Measurements from ENCODE around the gene ZFYVE27.
A peak's percentile ranks its signal among the peaks of the same experiment; 100 is the strongest.

ZFYVE27 gene

GRCh38 chr10:97788552-97789442 lies 51.9 kb downstream of the ZFYVE27 start:
- in situ Hi-C loops (cut with MboI; ENCODE audit: low pct_unique_long_range_greater_than_20kb, low sequenced_read_pairs, unreplicated experiment): no loop called here
- DNase-seq (ENCODE audit: low spot score): no peak
- TF ChIP-seq CTCF (IDR thresholded peaks at IDR 0.05; ENCODE audit: extremely low read depth, insufficient read depth, missing control alignments): no peak

GRCh38 chr10:97789770-97790397 lies 53.0 kb downstream of the ZFYVE27 start:
- no peak for DNase-seq (ENCODE audit: low spot score)
- TF ChIP-seq CTCF (IDR thresholded peaks at IDR 0.05; ENCODE audit: extremely low read depth, insufficient read depth, missing control alignments): no peak
- in situ Hi-C loops (cut with MboI; ENCODE audit: low pct_unique_long_range_greater_than_20kb, low sequenced_read_pairs, unreplicated experiment): loop anchor here (10.0 kb wide), 1 partner anchor 75 kb away; no protein-coding TSS in a partner anchor

DNA sequence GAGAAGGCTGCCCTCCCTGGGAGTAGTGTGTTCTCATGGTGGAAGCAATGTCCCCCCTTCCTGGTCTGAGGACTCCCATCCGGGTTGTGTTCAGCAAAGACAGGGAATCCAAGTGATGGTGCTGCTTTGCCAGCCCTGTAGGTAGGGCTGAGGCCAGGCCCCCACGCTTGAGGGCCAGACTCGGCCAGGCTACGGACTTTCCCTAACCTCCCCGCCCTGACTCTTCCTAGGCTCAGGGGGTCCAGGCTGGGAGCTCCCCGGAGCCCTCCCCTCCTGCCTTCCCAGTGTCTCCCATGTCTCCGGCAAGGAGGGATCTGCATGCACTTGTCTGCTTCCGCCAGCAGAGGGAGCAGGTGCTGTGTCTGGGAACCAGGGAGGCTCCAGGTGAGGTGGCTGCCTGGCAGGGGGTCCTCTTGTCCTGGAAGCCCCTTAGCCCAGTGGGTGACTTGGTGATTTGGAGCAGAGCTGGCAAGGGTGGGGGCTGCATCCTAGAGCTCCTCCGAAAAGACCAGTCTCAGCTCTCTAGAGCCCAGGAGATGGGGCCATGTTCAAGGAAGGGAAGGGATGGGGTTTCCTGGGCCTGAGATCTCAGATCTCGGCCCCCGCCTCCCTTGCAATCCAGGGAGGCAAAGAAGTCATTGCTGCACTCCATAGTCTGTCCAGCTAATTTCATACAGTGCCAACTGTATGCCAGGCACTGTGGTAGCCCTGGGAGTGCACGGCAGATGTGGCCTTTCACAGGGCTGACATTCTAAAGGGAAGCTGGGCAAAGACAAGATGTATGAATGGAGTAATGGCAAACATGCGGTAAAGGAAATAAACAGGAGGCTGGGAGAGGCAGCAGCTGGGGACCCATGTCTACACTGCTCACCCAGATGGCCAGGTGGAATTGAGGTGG lies 55.1 kb downstream of the ZFYVE27 start:
- peak; percentile 82 for DNase-seq (ENCODE audit: low spot score)
- peak; percentile 98 for TF ChIP-seq CTCF (IDR thresholded peaks at IDR 0.05; ENCODE audit: extremely low read depth, insufficient read depth, missing control alignments)
- in situ Hi-C loops (cut with MboI; ENCODE audit: low pct_unique_long_range_greater_than_20kb, low sequenced_read_pairs, unreplicated experiment): loop anchor here (10.0 kb wide), 1 partner anchor 73 kb away; no protein-coding TSS in a partner anchor

DNA sequence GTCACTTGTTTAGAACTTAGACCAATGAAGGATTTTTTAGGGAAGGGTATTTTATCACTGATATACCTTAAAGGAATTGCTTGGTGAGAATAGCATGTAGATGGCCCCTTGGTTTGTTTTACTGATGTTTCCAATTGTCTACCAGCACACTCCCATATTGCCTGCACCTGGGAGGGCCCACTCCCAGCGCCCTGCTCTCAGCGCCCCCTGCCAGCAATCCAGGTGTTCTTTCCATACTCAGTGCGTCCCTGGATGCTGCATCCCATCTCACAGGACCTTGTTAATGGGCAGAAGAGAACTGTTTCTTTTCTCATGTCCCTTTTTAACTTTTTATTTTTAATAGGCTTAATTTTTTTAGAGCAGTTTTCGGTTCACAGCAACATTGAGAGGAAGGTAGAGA lies 59.0 kb downstream of the ZFYVE27 start:
- no peak for TF ChIP-seq CTCF (IDR thresholded peaks at IDR 0.05; ENCODE audit: extremely low read depth, insufficient read depth, missing control alignments)
- no peak for DNase-seq (ENCODE audit: low spot score)
- in situ Hi-C loops (cut with MboI; ENCODE audit: low pct_unique_long_range_greater_than_20kb, low sequenced_read_pairs, unreplicated experiment): loop anchor here (10.0 kb wide), 1 partner anchor 69 kb away; no protein-coding TSS in a partner anchor

GRCh38 chr10:97796651-97797050 lies 59.7 kb downstream of the ZFYVE27 start:
- no peak for TF ChIP-seq CTCF (IDR thresholded peaks at IDR 0.05; ENCODE audit: extremely low read depth, insufficient read depth, missing control alignments)
- DNase-seq (ENCODE audit: low spot score): no peak
- in situ Hi-C loops (cut with MboI; ENCODE audit: low pct_unique_long_range_greater_than_20kb, low sequenced_read_pairs, unreplicated experiment): loop anchor here (10.0 kb wide), 1 partner anchor 68 kb away; no protein-coding TSS in a partner anchor
